H1 (cell line): Measurements from ENCODE around the gene C3orf49.

Experiments
- EP300 ChIP-seq, 2 experiments: IDR thresholded peaks; 1 replicate in 1 of 2; 2 replicates in 1 of 2; pipeline ENCODE4 v1.6.1; 2011 to 2012; ENCODE audit warnings: low read depth in 2 of 2, low read length in 2 of 2, mild to moderate bottlenecking in 2 of 2, borderline replicate concordance in 1 of 2, inconsistent platforms in 1 of 2, moderate library complexity in 1 of 2
- MAFK ChIP-seq: IDR thresholded peaks from 2 replicates; pipeline ENCODE4 v1.6.1; 2012; ENCODE audit warnings: low read depth, mild to moderate bottlenecking, improper control_type of control experiment, low read length
- NANOG ChIP-seq: IDR thresholded peaks from 2 replicates; pipeline ENCODE4 v1.6.1; 2011; ENCODE audit warnings: low read length, low read depth, mild to moderate bottlenecking, inconsistent platforms; ENCODE audit not compliant: insufficient read depth, poor library complexity, severe bottlenecking
- POLR2AphosphoS5 ChIP-seq: IDR thresholded peaks from 2 replicates; pipeline ENCODE4 v1.6.1; 2011; ENCODE audit warnings: low read depth, low read length
- TAF1 ChIP-seq: IDR thresholded peaks from 2 replicates; pipeline ENCODE4 v1.6.1; 2011; ENCODE audit warnings: mild to moderate bottlenecking, low read depth, low read length
- TAF7 ChIP-seq: optimal IDR thresholded peaks from 2 replicates; pipeline ENCODE3; 2011; ENCODE audit warnings: low read depth, mild to moderate bottlenecking, inconsistent platforms, low read length, moderate library complexity, borderline replicate concordance
- YY1 ChIP-seq: IDR thresholded peaks from 2 replicates; pipeline ENCODE4 v1.6.1; 2011; ENCODE audit warnings: low read depth, mild to moderate bottlenecking, low read length

- TF ChIP-seq TAF7 (no peak), TAF1 (no peak), EP300 (IDR thresholded peaks at IDR 0.05; ENCODE audit: borderline replicate concordance in 1 of 2, low read depth in 2 of 2, low read length in 2 of 2) (no peak), MAFK (no peak), YY1 (no peak), NANOG (no peak), POLR2AphosphoS5 (no peak)
Observed at GRCh38 chr3:63774781-63775180, 44.3 kb upstream of the C3orf49 start.
